SKM-1 (cell line): ENCODE data around the gene TMEM203.
A peak's percentile ranks its signal among the peaks of the same experiment; 100 is the strongest.

ENCODE experiments used
- DNase-seq: peaks from one replicate; lab custom pipeline; 2025; ENCODE audit not compliant: unreplicated experiment; lab: John Stamatoyannopoulos, UW

TMEM203 gene

GRCh38 chr9:137198051-137198901, 7.2 kb downstream of the TMEM203 start:
- no peak for DNase-seq

GRCh38 chr9:137195525-137196220, 9.8 kb downstream of the TMEM203 start:
- DNase-seq, result no peak

- no peak for DNase-seq
Measured at GRCh38 chr9:137194909-137195308, 10.5 kb downstream of the TMEM203 start.

GRCh38 chr9:137194388-137194787, 11.1 kb downstream of the TMEM203 start:
- DNase-seq, result no peak

- no peak for DNase-seq
Measured at GRCh38 chr9:137193771-137194170, 11.7 kb downstream of the TMEM203 start.

- no peak for DNase-seq
Measured at GRCh38 chr9:137192859-137193258, 12.6 kb downstream of the TMEM203 start.

- DNase-seq, result no peak
Measured at GRCh38 chr9:137192448-137192780, 13.0 kb downstream of the TMEM203 start.

- DNase-seq, result no peak
Measured at GRCh38 chr9:137191691-137192447, 13.6 kb downstream of the TMEM203 start.

GRCh38 chr9:137191245-137191644, 14.2 kb downstream of the TMEM203 start:
- DNase-seq, result no peak

GRCh38 chr9:137190315-137190856, 15.1 kb downstream of the TMEM203 start:
- DNase-seq, result no peak

GRCh38 chr9:137189297-137190295, 15.9 kb downstream of the TMEM203 start:
- DNase-seq, result no peak

GRCh38 chr9:137188490-137189296, 16.8 kb downstream of the TMEM203 start, which contains the start of the genes ANAPC2 and SSNA1:
Gene ANAPC2, minus strand, starts transcription at chr9:137188560. Its CDS starts 28 bp downstream, at chr9:137188532.
Gene SSNA1, plus strand, starts transcription at chr9:137188676. Its CDS starts 51 bp downstream, at chr9:137188727.
- DNase-seq, result peak; percentile 87

GRCh38 chr9:137188086-137188489, 17.4 kb downstream of the TMEM203 start:
- no peak for DNase-seq

GRCh38 chr9:137187386-137187785, 18.1 kb downstream of the TMEM203 start:
- DNase-seq, result no peak

GRCh38 chr9:137186385-137186784, 19.1 kb downstream of the TMEM203 start:
- no peak for DNase-seq

- no peak for DNase-seq
Measured at GRCh38 chr9:137185921-137186320, 19.5 kb downstream of the TMEM203 start.

GRCh38 chr9:137184881-137185660, 20.4 kb downstream of the TMEM203 start:
- no peak for DNase-seq

GRCh38 chr9:137183980-137184595, 21.4 kb downstream of the TMEM203 start:
- no peak for DNase-seq
